Caco-2 (cell line): ENCODE data around the gene MRPL24. TPM values are rescaled to one million over a fixed set of nuclear protein-coding genes. Genes with fewer than 3 reads are reported as not detected.

Experiments used
- BruUV-seq: library from RNA; stranded (reverse); fragments of 400-500 nt; replicated peaks from 2 replicates; lab custom pipeline; 2021; lab: Mats Ljungman, UMichigan
- CTCF ChIA-PET: fragments of 300-600 bp; sonication (Branson Sonifier 250); formaldehyde crosslinking; loops from one replicate; lab custom pipeline; 2022; ENCODE audit warnings: antibody characterized with exemption; lab: Charles Lee
- POLR2A ChIA-PET: fragments of 300-600 bp; sonication (Branson Sonifier 250); formaldehyde crosslinking; loops from one replicate; lab custom pipeline; 2022; ENCODE audit warnings: antibody characterized with exemption; lab: Charles Lee
- DNase-seq, 2 experiments: peaks; one replicate each; pipeline versions ENCODE4 v3.0.0 to v3.0.0-alpha.2; 2020 to 2022
- H3K27me3 ChIP-seq: replicated peaks from 2 replicates; pipeline ENCODE4 v1.6.0; 2011; ENCODE audit warnings: low read length; ENCODE audit not compliant: control insufficient read depth, insufficient read depth
- H3K36me3 ChIP-seq: 2 replicates; pipeline ENCODE4 v1.5.1; 2011; ENCODE audit warnings: low read length; ENCODE audit not compliant: control insufficient read depth, insufficient read depth
- H3K4me1 ChIP-seq: fragments of 250-450 bp; sonication (Bioruptor Pico); 2 replicates; pipeline ENCODE4 v1.5.1; 2020; ENCODE audit warnings: mild to moderate bottlenecking
- H3K4me3 ChIP-seq: 2 replicates; pipeline ENCODE4 v1.5.1; 2011; ENCODE audit warnings: low read depth, mild to moderate bottlenecking, control low read depth, low read length
- H3K9me3 ChIP-seq: fragments of 250-450 bp; sonication (Bioruptor Pico); 2 replicates; pipeline ENCODE4 v1.5.1; 2020; ENCODE audit warnings: mild to moderate bottlenecking, moderate library complexity
- H3K27ac Mint-ChIP-seq: one replicate; pipeline ENCODE4 v1.8.0; 2022; ENCODE audit warnings: mixed read lengths; ENCODE audit not compliant: unreplicated experiment
- H3K27me3 Mint-ChIP-seq: one replicate; pipeline ENCODE4 v1.8.0; 2022; ENCODE audit warnings: mixed read lengths; ENCODE audit not compliant: insufficient read depth, unreplicated experiment
- H3K36me3 Mint-ChIP-seq: one replicate; pipeline ENCODE4 v1.8.0; 2022; ENCODE audit warnings: mild to moderate bottlenecking, mixed read lengths; ENCODE audit not compliant: insufficient read depth, unreplicated experiment
- H3K4me1 Mint-ChIP-seq: one replicate; pipeline ENCODE4 v1.8.0; 2022; ENCODE audit warnings: low read depth, mixed read lengths; ENCODE audit not compliant: unreplicated experiment
- H3K4me3 Mint-ChIP-seq: one replicate; pipeline ENCODE4 v1.8.0; 2022; ENCODE audit warnings: mild to moderate bottlenecking, moderate library complexity, mixed read lengths; ENCODE audit not compliant: unreplicated experiment
- H3K9me3 Mint-ChIP-seq: one replicate; pipeline ENCODE4 v1.8.0; 2022; ENCODE audit warnings: mixed read lengths; ENCODE audit not compliant: unreplicated experiment
- intact Hi-C: fragments of 100-400 bp; cut with micrococcal nuclease; formaldehyde crosslinking; loops from one replicate; pipeline ENCODE4 v1.10.0; 2022; ENCODE audit not compliant: unreplicated experiment
- total RNA-seq: library from RNA; stranded (reverse); gene quantifications from 2 replicates; pipeline ENCODE4 v1.2.3, GENCODE V29; 2022
- TF ChIP-seq, protein P1 (sequence below), 2 experiments: fragments of 200-600 bp in 1 of 2; IDR thresholded peaks; 1 replicate in 1 of 2; 2 replicates in 1 of 2; pipeline versions ENCODE4 v1.5.1 to v1.8.0; 2011 to 2022; ENCODE audit warnings: antibody characterized with exemption in 1 of 2, control low read depth in 1 of 2, inconsistent platforms in 1 of 2, low read depth in 1 of 2, low read length in 1 of 2, mild to moderate bottlenecking in 1 of 2, moderate library complexity in 1 of 2; ENCODE audit not compliant: insufficient read depth in 1 of 2, severe bottlenecking in 1 of 2, unreplicated experiment in 1 of 2

The MRPL24 gene
- total RNA-seq, 1 experiment from 2014 or later: 52.6 TPM

DNA sequence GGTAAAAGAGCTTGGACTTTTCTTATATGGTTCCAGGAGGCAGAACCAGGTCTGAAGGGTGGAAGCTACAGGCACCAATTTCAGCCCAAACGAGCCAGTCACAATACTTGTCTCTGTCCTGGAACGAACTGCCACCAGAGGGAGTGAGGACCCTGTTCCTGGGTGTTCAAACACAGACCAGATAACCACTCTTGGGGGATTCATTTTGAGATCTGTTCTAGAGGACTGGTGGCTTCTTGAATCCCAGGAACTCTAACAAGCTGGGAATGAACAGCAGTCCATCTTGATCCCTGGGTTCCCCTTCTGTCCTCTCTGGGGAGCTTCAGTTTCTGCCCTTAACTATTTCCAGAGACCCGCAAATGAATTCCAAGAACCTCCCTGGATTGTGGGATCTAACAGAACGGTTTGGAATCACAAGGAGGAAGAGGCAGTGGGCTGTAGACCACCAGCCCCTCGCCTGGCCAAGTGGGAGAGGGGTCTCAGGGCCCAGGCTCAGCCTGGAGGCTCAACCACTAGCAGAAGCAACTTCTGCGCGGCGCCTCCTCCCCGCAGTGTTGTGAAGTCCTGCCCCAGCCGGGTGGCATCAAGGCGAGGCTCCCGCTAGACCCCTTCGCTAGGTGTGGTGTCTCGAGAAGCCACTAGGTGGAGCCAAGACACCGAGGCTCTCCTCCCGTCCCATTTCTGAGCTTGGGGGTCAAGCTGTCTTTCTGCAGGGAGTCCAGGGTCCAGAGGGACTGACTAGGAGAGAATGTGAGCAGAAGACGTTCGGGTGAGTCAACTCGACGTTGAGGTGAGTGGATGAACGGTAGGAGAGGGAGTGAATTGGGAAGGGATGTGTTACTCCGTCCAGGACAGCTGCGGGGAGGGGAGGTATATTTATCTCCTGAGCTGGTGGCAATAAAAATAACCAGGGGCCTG, 51.6 kb downstream of the MRPL24 start:
- intact Hi-C loops: loop anchor here (1.0 to 2.0 kb wide), 6 partner anchors 17 to 238 kb away; partner anchors contain the start of genes NTRK1 and PRCC
- H3K27ac Mint-ChIP-seq: peak overlapping the region; percentile 8
- TF ChIP-seq, protein P1, sequence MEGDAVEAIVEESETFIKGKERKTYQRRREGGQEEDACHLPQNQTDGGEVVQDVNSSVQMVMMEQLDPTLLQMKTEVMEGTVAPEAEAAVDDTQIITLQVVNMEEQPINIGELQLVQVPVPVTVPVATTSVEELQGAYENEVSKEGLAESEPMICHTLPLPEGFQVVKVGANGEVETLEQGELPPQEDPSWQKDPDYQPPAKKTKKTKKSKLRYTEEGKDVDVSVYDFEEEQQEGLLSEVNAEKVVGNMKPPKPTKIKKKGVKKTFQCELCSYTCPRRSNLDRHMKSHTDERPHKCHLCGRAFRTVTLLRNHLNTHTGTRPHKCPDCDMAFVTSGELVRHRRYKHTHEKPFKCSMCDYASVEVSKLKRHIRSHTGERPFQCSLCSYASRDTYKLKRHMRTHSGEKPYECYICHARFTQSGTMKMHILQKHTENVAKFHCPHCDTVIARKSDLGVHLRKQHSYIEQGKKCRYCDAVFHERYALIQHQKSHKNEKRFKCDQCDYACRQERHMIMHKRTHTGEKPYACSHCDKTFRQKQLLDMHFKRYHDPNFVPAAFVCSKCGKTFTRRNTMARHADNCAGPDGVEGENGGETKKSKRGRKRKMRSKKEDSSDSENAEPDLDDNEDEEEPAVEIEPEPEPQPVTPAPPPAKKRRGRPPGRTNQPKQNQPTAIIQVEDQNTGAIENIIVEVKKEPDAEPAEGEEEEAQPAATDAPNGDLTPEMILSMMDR (IDR thresholded peaks at IDR 0.05; ENCODE audit: insufficient read depth in 1 of 2, low read depth in 1 of 2, low read length in 1 of 2, severe bottlenecking in 1 of 2, unreplicated experiment in 1 of 2): peak; percentile 87 to 89
- no peaks in the 10 kb centered on the region for H3K9me3 ChIP-seq
- peak overlapping the region; percentile 16 for H3K4me3 ChIP-seq
- H3K9me3 Mint-ChIP-seq: no peaks in the 10 kb centered on the region
- peak; percentile 90 to 92 for DNase-seq
- no TSS peak for BruUV-seq
- H3K36me3 ChIP-seq: no peaks in the 10 kb centered on the region
- POLR2A ChIA-PET: interaction anchor here (0.6 to 2.7 kb wide), 7 partner anchors 12 to 63 kb away, joined by 3 to 26 read pairs (median 4); partner anchors contain the start of genes CRABP2, HDGF, ISG20L2 and METTL25B
- no peaks in the 10 kb centered on the region for H3K27me3 ChIP-seq
- H3K27me3 Mint-ChIP-seq: no peaks in the 10 kb centered on the region
- peak overlapping the region; percentile 56 for H3K4me3 Mint-ChIP-seq
- CTCF ChIA-PET: interaction anchor here (0.5 to 5.2 kb wide), 42 partner anchors 8 to 1365 kb away, joined by 3 to 262 read pairs (median 6); partner anchors contain the start of genes CRABP2, HAPLN2, HDGF and INSRR
- peaks cover 46% of the 10 kb centered on the region for H3K4me1 ChIP-seq
- H3K4me1 Mint-ChIP-seq: peaks cover 23% of the 10 kb centered on the region
- peaks cover 4% of the 10 kb centered on the region for H3K36me3 Mint-ChIP-seq

Other genes starting within 250 kb of the MRPL24 start
- 18.6 and 21.4 TPM in 2 replicates for gene MEF2D, start 240.3 kb downstream of the MRPL24 start, total RNA-seq
- gene IQGAP3, start 168.5 kb downstream of the MRPL24 start, total RNA-seq: 35.8 and 37.6 TPM in 2 replicates
- not detected in 2 replicates for gene TTC24, start 161.4 kb downstream of the MRPL24 start, total RNA-seq
- 99.8 and 105 TPM in 2 replicates for gene NAXE, start 149.3 kb downstream of the MRPL24 start, total RNA-seq
- 52.5 and 53.5 TPM in 2 replicates for gene GPATCH4, start 139.6 kb downstream of the MRPL24 start, total RNA-seq
- not detected in 2 replicates for gene HAPLN2, start 121.7 kb downstream of the MRPL24 start, total RNA-seq
- not detected in 2 replicates for gene BCAN, start 99.0 kb downstream of the MRPL24 start, total RNA-seq
- 18.0 and 22.7 TPM in 2 replicates for gene NES, start 63.7 kb downstream of the MRPL24 start, total RNA-seq
- 27.1 and 30.6 TPM in 2 replicates for gene CRABP2, start 35.5 kb downstream of the MRPL24 start, total RNA-seq
- gene METTL25B, start 12.6 kb downstream of the MRPL24 start, total RNA-seq: 26.6 and 27.6 TPM in 2 replicates
- gene ISG20L2, start 12.3 kb downstream of the MRPL24 start, total RNA-seq: 42.3 and 44.1 TPM in 2 replicates
- 414 and 431 TPM in 2 replicates for gene HDGF, start 10.6 kb upstream of the MRPL24 start, total RNA-seq
- 94.4 and 101 TPM in 2 replicates for gene PRCC, start 26.4 kb upstream of the MRPL24 start, total RNA-seq
- 5.5 and 6.5 TPM in 2 replicates for gene SH2D2A, start 75.8 kb upstream of the MRPL24 start, total RNA-seq
- not detected in 2 replicates for gene INSRR, start 118.0 kb upstream of the MRPL24 start, total RNA-seq
- gene NTRK1, start 119.8 kb upstream of the MRPL24 start, total RNA-seq: not detected in 2 replicates
- gene PEAR1, start 152.6 kb upstream of the MRPL24 start, total RNA-seq: 0.18 and 0.39 TPM in 2 replicates
- not detected in 2 replicates for gene LRRC71, start 179.5 kb upstream of the MRPL24 start, total RNA-seq